MCF 10A (cell line): ENCODE data around the gene MSI2. TPM values are rescaled to one million over a fixed set of nuclear protein-coding genes. Genes with fewer than 3 reads are reported as not detected.

Experiments
- BruUV-seq: library from RNA; stranded (reverse); fragments of 400-500 nt; replicated peaks from 2 replicates; lab custom pipeline; 2021; lab: Mats Ljungman, UMichigan
- CTCF ChIA-PET: fragments of 300-600 bp; sonication (Branson Sonifier 250); formaldehyde crosslinking; extraction: SDS; loops from one replicate; lab custom pipeline; 2021; ENCODE audit warnings: antibody characterized with exemption, inconsistent platforms; lab: Yijun Ruan, JAX
- POLR2A ChIA-PET: fragments of 300-600, 350-650 bp; sonication (Branson Sonifier 250); formaldehyde crosslinking; extraction: SDS; loops from one replicate; lab custom pipeline; 2020; ENCODE audit warnings: antibody characterized with exemption, inconsistent platforms; lab: Yijun Ruan, JAX
- DNase-seq: peaks from one replicate; pipeline ENCODE4 v3.0.0-alpha.2; 2018; ENCODE audit not compliant: unreplicated experiment
- H3K27ac Mint-ChIP-seq: one replicate; pipeline ENCODE4 v1.8.0; 2022; ENCODE audit warnings: mild to moderate bottlenecking, low read depth, mixed read lengths; ENCODE audit not compliant: unreplicated experiment
- H3K27me3 Mint-ChIP-seq: one replicate; pipeline ENCODE4 v1.8.0; 2022; ENCODE audit warnings: mixed read lengths; ENCODE audit not compliant: insufficient read depth, unreplicated experiment
- H3K36me3 Mint-ChIP-seq: one replicate; pipeline ENCODE4 v1.8.0; 2022; ENCODE audit warnings: mild to moderate bottlenecking, moderate library complexity, mixed read lengths; ENCODE audit not compliant: insufficient read depth, unreplicated experiment
- H3K4me1 Mint-ChIP-seq: one replicate; pipeline ENCODE4 v1.8.0; 2022; ENCODE audit warnings: mixed read lengths; ENCODE audit not compliant: insufficient read depth, unreplicated experiment
- H3K4me3 Mint-ChIP-seq: one replicate; pipeline ENCODE4 v1.8.0; 2022; ENCODE audit warnings: mild to moderate bottlenecking, moderate library complexity, mixed read lengths; ENCODE audit not compliant: unreplicated experiment
- H3K9me3 Mint-ChIP-seq: one replicate; pipeline ENCODE4 v1.8.0; 2022; ENCODE audit warnings: mixed read lengths; ENCODE audit not compliant: unreplicated experiment
- intact Hi-C: fragments of 100-400 bp; cut with micrococcal nuclease; formaldehyde crosslinking; loops from 2 replicates; pipeline ENCODE4 v1.14.1; 2022
- total RNA-seq: library from RNA; stranded (reverse); gene quantifications from 2 replicates; pipeline ENCODE4 v1.2.3, GENCODE V29; 2022
- TF ChIP-seq, protein P1 (sequence below): fragments of 200-600 bp; IDR thresholded peaks from one replicate; pipeline ENCODE4 v1.8.0; 2022; ENCODE audit warnings: antibody characterized with exemption, mild to moderate bottlenecking; ENCODE audit not compliant: unreplicated experiment

The MSI2 gene
- total RNA-seq, 1 experiment from 2014 or later, result 60.6 TPM

DNA sequence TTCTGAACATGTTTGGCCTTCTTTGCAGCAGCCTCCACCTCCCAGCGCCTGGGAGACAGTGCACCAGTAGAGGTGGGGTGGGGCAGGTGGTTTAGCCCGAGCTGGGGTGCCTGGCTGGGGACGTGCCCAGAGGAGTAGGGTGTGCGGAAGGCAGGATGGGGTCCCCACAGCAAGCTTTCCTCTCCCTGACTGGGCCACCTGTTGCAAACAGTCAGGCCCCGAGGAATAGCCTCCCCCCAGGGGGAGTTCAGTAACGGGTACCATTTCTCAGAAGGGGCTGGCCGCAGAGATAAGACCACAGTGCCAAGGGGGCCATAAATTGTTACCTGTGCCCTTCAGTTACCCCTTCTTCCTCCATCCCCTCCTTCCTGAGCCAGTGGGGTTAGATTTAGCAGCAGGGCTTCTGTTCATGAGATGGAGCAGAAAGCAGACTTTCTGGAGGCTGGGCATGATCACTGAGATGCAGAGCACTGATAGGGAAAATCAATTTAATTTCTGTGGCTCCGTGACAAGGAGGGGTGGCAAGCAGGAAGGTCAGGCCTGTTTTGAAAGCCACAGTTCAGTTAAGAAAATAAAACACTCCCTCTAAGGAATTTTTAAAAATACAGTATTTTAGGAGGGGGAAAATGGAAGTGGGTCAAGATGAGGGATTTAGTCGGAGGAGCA is 181.9 kb downstream of the MSI2 start:
- H3K4me3 Mint-ChIP-seq, result no peak overlapping the region
- H3K9me3 Mint-ChIP-seq, result no peaks in the 10 kb centered on the region
- ChIA-PET POLR2A (no interaction called here), CTCF (no interaction called here)
- no TSS peak for BruUV-seq
- TF ChIP-seq, protein P1, sequence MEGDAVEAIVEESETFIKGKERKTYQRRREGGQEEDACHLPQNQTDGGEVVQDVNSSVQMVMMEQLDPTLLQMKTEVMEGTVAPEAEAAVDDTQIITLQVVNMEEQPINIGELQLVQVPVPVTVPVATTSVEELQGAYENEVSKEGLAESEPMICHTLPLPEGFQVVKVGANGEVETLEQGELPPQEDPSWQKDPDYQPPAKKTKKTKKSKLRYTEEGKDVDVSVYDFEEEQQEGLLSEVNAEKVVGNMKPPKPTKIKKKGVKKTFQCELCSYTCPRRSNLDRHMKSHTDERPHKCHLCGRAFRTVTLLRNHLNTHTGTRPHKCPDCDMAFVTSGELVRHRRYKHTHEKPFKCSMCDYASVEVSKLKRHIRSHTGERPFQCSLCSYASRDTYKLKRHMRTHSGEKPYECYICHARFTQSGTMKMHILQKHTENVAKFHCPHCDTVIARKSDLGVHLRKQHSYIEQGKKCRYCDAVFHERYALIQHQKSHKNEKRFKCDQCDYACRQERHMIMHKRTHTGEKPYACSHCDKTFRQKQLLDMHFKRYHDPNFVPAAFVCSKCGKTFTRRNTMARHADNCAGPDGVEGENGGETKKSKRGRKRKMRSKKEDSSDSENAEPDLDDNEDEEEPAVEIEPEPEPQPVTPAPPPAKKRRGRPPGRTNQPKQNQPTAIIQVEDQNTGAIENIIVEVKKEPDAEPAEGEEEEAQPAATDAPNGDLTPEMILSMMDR, result no peak
- peaks cover 46% of the 10 kb centered on the region for H3K4me1 Mint-ChIP-seq
- no peaks in the 10 kb centered on the region for H3K27me3 Mint-ChIP-seq
- intact Hi-C loops, result no loop called here
- no peak overlapping the region for H3K27ac Mint-ChIP-seq
- no peak for DNase-seq
- H3K36me3 Mint-ChIP-seq, result peaks cover 23% of the 10 kb centered on the region

DNA sequence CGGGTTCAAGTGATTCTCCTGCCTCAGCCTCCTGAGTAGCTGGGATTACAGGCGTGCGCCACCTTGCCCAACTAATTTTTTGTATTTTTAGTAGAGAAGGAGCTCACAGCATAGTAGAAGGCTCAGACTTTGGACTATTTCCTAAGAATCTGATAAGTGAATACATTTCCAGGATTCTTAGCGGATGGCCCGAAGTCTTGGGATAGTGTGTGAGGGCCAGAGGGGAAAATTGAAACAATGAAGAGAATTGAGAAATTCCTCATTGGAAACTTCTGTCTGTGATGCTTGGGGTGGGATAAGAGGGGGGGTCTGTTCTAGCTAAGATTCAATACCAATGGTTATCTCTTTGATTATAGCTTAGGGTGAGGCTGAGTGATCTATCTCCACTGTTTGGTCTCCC is 183.3 kb downstream of the MSI2 start:
- DNase-seq, result no peak
- H3K9me3 Mint-ChIP-seq, result no peaks in the 10 kb centered on the region
- H3K4me3 Mint-ChIP-seq, result no peak overlapping the region
- peak overlapping the region; percentile 88 for H3K27ac Mint-ChIP-seq
- no peaks in the 10 kb centered on the region for H3K27me3 Mint-ChIP-seq
- TF ChIP-seq, protein P1, result no peak
- ChIA-PET CTCF (interaction anchor here (0.6 to 1.8 kb wide), 12 partner anchors 11 to 777 kb away, joined by 3 to 12 read pairs (median 3); no protein-coding TSS in a partner anchor), POLR2A (interaction anchor here (0.7 to 2.1 kb wide), 2 partner anchors 16 to 62 kb away, joined by 4 to 16 read pairs; no protein-coding TSS in a partner anchor)
- no TSS peak for BruUV-seq
- intact Hi-C loops, result loop anchor here (2.0 to 5.0 kb wide), 4 partner anchors 69 to 233 kb away; partner anchors contain the start of gene MSI2
- H3K36me3 Mint-ChIP-seq, result peaks cover 25% of the 10 kb centered on the region
- H3K4me1 Mint-ChIP-seq, result peaks cover 51% of the 10 kb centered on the region

DNA sequence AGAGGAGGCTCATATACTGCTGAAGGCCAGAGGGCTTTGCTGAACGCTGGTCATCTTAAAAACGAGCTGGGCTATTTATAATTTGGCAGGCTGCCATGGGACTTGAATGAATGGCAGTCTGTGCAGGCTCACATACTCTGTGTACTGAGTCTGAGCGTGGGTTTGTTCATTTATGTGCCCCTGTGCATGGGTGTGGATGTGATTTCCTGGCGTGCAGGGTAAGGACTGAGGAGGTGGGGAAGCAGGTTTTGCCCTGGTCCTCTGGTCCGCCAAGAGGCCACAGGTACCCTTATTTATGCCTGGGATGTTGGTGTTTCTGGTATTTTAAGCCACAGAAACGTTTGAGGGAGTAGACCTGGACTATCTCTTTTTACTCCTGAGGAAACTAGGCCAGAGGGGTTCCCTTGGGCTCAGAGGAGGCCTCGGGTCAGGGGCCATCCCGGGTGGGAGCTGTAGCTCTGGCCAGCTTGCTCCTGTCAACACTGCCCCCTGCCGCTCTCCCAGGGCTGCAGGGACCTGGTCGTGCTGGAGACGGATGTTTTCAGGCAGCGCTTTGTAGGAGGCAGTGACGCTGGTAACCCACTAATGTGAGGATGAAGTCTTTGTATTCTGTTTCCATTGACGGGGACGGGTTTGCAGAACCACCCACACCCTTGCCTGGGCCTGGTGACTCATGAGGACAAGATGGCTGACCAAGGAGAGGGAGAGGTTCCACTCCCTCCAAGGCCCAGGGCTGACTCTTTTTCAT is 184.4 kb downstream of the MSI2 start:
- peak; percentile 90 for DNase-seq
- Mint-ChIP-seq H3K27ac (peak overlapping the region; percentile 88), H3K9me3 (no peaks in the 10 kb centered on the region), H3K4me1 (peaks cover 51% of the 10 kb centered on the region), H3K36me3 (peaks cover 20% of the 10 kb centered on the region), H3K27me3 (no peaks in the 10 kb centered on the region), H3K4me3 (peak overlapping the region; percentile 58)
- TF ChIP-seq, protein P1, result peak; percentile 59
- intact Hi-C loops, result loop anchor here (2.0 to 5.0 kb wide), 4 partner anchors 70 to 232 kb away; partner anchors contain the start of gene MSI2
- POLR2A ChIA-PET, result interaction anchor here (0.6 to 2.1 kb wide), 6 partner anchors 17 to 273 kb away, joined by 3 to 16 read pairs (median 4); no protein-coding TSS in a partner anchor
- BruUV-seq, result no TSS peak
- CTCF ChIA-PET, result interaction anchor here (0.6 to 2.0 kb wide), 16 partner anchors 9 to 334 kb away, joined by 3 to 12 read pairs (median 4); no protein-coding TSS in a partner anchor

DNA sequence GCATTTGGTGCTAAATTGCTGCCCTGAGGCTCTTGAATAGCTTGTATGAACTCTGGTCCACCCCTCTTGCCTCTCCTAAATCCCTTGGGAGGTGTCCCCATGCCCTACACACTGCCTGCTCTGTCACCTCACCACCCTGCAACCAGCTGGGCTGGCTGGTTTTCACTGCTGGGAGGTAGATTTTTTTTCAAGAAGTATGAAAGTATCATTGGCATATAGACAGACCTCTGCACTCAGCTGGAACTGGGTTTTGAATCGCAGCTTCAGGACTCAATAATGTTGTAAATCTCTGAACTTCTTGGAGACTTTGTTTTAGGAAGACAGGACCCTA is 184.9 kb downstream of the MSI2 start:
- H3K4me1 Mint-ChIP-seq, result peaks cover 46% of the 10 kb centered on the region
- peak overlapping the region; percentile 88 for H3K27ac Mint-ChIP-seq
- ChIA-PET CTCF (interaction anchor here (0.5 to 2.0 kb wide), 11 partner anchors 10 to 334 kb away, joined by 3 to 9 read pairs (median 3); no protein-coding TSS in a partner anchor), POLR2A (interaction anchor here (0.5 to 2.1 kb wide), 4 partner anchors 18 to 72 kb away, joined by 3 to 16 read pairs (median 4); no protein-coding TSS in a partner anchor)
- peak overlapping the region; percentile 58 for H3K4me3 Mint-ChIP-seq
- intact Hi-C loops, result loop anchor here (2.0 to 5.0 kb wide), 4 partner anchors 70 to 231 kb away; partner anchors contain the start of gene MSI2
- H3K27me3 Mint-ChIP-seq, result no peaks in the 10 kb centered on the region
- no peak for DNase-seq
- peaks cover 25% of the 10 kb centered on the region for H3K36me3 Mint-ChIP-seq
- TF ChIP-seq, protein P1, result no peak
- no TSS peak for BruUV-seq
- H3K9me3 Mint-ChIP-seq, result no peaks in the 10 kb centered on the region
